ENCODE measurements around the gene SMC3.
"Not testable (repeated sequence)": the region's sequence is repeated elsewhere in the genome, so short reads cannot be mapped to it uniquely, and the experiment has no call there.

SMC3 gene

DNA sequence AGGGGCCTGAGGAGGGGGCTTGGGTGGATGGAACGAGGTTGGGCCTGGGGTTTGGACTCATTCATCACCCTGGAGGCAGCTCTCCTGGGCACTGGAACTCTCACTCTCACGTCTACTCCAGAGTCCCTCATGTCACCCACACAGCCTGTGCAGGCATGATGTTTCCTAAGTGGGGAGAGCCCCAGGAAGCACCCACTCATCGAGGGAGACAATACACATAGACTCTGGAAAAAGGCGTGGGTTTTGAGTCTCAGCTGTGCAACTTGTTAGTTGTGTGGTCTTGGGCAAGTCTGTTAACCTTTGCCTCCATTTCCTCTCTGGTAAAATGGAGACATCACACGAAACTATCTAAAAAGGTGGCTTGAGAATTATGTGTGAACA, 50.7 kb downstream of the SMC3 start:
- DNase-seq (ENCODE audit: low read depth), result no peak
- no peak overlapping the region for H3K4me3 ChIP-seq (ENCODE audit: control insufficient read depth, low read depth, low read length)
- TF ChIP-seq, protein P1, sequence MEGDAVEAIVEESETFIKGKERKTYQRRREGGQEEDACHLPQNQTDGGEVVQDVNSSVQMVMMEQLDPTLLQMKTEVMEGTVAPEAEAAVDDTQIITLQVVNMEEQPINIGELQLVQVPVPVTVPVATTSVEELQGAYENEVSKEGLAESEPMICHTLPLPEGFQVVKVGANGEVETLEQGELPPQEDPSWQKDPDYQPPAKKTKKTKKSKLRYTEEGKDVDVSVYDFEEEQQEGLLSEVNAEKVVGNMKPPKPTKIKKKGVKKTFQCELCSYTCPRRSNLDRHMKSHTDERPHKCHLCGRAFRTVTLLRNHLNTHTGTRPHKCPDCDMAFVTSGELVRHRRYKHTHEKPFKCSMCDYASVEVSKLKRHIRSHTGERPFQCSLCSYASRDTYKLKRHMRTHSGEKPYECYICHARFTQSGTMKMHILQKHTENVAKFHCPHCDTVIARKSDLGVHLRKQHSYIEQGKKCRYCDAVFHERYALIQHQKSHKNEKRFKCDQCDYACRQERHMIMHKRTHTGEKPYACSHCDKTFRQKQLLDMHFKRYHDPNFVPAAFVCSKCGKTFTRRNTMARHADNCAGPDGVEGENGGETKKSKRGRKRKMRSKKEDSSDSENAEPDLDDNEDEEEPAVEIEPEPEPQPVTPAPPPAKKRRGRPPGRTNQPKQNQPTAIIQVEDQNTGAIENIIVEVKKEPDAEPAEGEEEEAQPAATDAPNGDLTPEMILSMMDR (IDR thresholded peaks at IDR 0.05; ENCODE audit: control insufficient read depth, insufficient read depth, low read depth, low read length, missing control alignments), result no peak

DNA sequence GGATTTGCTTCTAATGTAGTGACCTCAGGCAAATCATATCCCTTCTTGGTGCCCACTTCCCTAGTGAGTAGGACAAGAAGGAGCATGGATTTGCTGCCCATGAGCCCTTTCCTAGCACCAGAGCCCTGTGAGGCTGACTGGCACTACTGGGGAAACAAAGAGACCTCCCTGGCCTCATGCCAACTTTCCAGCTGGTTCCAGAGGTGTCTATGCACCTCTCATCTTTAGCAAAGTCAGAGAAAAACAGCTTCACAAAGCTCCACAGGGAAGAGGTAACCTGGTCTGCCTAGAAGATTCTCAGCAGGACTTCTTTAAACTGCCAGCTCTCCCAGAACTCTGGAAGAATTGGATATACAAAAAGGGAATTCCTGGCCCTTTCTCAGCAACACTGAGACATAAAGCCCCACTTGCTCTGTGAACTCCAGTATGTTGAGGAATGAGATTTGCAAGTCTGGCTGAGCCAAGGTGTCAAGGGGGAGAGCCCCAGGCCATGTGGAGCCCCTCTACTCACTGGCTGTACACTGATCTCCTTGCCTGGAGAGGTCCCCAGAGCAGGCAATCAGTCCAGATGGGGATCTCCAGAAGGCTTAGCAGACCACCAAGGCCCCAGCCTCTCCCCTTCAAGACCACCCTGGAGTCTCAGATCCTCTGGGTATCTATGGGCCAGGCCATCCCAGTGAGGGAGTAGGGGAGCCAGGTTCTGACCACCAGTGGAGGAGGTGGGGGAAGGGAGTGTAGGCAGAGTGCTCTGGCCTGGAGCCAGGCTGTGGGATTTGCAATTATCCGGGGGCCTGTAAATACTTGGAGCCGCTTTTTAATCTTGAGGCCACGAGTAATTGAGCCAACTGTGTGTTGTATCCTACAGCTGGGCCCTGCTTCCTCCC, 52.3 kb downstream of the SMC3 start:
- TF ChIP-seq, protein P1 (IDR thresholded peaks at IDR 0.05; ENCODE audit: control insufficient read depth, insufficient read depth, low read depth, low read length, missing control alignments), result no peak
- no peak overlapping the region for H3K4me3 ChIP-seq (ENCODE audit: control insufficient read depth, low read depth, low read length)
- DNase-seq (ENCODE audit: low read depth), result no peak

DNA sequence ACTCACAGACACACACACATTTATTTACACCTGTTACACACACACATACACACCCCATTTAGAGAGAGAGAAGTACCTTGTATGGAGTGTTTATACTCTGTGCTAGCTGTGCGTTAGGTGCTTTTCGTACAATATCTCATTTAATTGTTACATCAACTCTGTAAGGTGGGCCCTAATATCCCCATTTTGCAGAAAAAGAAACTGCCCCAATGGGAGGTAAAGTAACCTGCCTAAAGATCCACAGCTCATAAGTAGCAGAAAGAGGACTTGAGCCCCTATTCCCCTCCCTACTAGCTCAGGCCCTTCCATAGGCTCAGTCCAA, 52.9 kb downstream of the SMC3 start:
- H3K4me3 ChIP-seq (ENCODE audit: control insufficient read depth, low read depth, low read length), result no peak overlapping the region
- TF ChIP-seq, protein P1 (IDR thresholded peaks at IDR 0.05; ENCODE audit: control insufficient read depth, insufficient read depth, low read depth, low read length, missing control alignments), result no peak
- no peak for DNase-seq (ENCODE audit: low read depth)

DNA sequence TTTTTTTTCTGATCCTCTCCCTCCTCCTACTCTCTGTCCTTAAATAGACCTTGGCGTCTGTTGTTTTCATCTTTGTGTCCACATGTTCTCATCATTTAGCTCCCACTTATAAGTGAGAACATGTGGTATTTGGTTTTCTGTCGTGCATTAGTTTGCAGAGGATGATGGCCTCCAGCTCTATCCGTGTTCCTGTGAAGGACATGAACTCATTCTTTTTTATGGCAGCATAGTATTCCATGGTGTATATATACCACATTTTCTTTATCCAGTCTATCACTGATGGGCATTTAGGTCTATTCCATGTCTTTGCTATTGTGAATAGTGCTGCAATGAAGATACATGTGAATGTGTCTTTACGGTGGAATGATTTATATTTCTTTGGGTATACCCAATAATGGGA, 55.8 kb downstream of the SMC3 start:
- DNase-seq (ENCODE audit: low read depth), result not testable (repeated sequence)

DNA sequence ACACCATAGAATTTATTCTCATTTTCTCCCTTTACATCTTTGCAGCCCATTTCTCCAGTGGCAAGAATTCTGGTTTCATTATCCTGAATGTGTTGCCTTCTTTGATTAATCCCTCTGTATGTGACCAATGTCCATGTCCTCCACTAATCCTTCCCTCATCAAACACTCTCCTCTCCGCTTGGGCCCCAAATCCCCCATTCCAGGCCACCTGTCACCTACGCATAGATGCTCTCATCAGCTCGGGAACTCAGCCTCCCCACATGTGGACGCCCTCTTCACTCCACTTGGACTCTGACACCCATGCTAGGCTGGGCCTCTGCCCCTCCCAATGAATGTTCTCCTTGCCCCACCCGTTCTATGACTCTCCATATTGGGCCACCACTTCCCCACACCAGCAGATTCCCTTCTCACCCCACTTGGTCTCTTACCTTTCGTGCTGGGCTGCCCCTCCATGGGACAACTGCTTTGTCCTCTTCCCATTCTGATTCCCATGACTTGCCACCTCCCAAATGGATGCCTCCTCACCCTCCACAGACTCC, 57.9 kb downstream of the SMC3 start:
- TF ChIP-seq, protein P1 (IDR thresholded peaks at IDR 0.05; ENCODE audit: control insufficient read depth, insufficient read depth, low read depth, low read length, missing control alignments), result no peak
- H3K4me3 ChIP-seq (ENCODE audit: control insufficient read depth, low read depth, low read length), result no peak overlapping the region
- no peak for DNase-seq (ENCODE audit: low read depth)

More for the DNA sequence above, 55.8 kb downstream of the SMC3 start:
- H3K4me3 ChIP-seq (ENCODE audit: control insufficient read depth, low read depth, low read length), result not testable (repeated sequence)

DNA sequence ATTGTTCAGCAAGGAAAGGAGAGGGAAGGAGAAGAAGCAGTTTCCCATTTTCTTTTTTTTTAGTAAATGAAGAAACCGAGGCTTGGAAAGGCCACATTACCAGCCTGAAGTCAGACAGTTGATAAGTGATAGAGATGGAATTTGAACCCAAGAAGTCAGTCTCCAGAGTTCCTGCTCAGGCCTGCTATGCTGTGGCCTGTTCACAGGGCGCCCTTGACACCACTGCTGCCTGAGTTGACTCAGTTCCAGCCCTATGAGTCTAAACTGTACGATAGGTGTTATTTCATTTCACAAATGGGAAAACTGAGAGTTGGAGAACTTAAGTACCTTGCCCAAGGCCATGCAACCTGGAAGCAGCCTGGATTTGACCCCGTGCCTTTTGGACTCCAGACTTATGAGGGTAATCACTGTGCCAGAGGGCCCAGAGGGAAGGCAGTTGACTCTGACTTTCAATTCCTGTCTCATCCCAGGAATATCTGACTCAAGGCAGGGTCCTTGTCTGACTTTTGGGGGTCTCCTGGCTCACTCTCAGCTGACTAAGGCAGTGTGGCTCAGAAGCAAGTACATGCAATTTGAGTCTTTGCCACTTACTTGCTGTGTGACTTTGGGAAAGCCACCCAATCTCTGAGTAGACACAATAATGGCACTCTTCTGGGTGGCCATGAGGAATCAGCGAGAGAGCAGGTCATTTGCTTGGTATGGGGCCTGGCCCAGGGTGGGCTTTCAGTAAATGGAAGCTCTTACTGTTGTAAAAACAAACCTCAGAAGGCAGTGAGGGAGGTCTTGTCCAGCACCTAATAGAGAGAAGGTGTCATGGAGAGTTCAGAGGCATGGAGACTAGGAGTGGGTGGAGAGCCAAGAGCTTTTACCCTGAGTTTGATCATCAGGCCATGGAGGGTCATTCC, 58.7 kb downstream of the SMC3 start:
- TF ChIP-seq, protein P1 (IDR thresholded peaks at IDR 0.05; ENCODE audit: control insufficient read depth, insufficient read depth, low read depth, low read length, missing control alignments), result no peak
- DNase-seq (ENCODE audit: low read depth), result no peak

DNA sequence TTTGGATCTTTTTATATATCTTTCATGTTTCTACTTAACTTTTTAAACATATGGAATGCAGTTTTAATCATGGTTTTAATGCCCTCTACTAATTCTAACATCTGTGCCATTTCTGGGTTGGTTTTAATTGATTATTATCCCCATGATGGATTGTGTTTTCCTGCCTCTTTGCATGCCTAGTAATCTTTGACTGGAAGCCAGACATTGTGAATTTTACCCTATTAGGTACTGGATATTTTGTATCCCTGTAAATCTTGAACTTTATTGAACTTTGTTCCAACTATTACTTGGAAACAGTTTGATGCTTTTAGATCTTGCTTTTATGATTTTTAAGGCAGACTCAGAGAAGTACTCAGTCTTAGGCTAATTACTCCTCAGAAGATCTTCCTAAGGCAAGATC, 60.7 kb downstream of the SMC3 start:
- TF ChIP-seq, protein P1 (IDR thresholded peaks at IDR 0.05; ENCODE audit: control insufficient read depth, insufficient read depth, low read depth, low read length, missing control alignments), result no peak
- H3K4me3 ChIP-seq (ENCODE audit: control insufficient read depth, low read depth, low read length), result no peak overlapping the region
- no peak for DNase-seq (ENCODE audit: low read depth)

More for the DNA sequence above, 58.7 kb downstream of the SMC3 start:
- no peak overlapping the region for H3K4me3 ChIP-seq (ENCODE audit: control insufficient read depth, low read depth, low read length)
